Panc1 (cell line): Measurements from ENCODE around the gene UTRN. TPM values are rescaled to one million over a fixed set of nuclear protein-coding genes. Genes with fewer than 3 reads are reported as not detected.

Experiments
- ATAC-seq: fragments of 200-7000 bp; cut with Tn5 transposase; 2 replicates; pipeline ENCODE4 v1.9.1; 2020; ENCODE audit warnings: mild to moderate bottlenecking, moderate library complexity
- BruUV-seq: library from RNA; stranded (reverse); fragments of 400-500 nt; replicated peaks from 2 replicates; lab custom pipeline; 2021; lab: Mats Ljungman, UMichigan
- CTCF ChIA-PET: fragments of 300-600 bp; sonication (Branson Sonifier 250); formaldehyde crosslinking; loops from one replicate; lab custom pipeline; 2022; ENCODE audit warnings: antibody characterized with exemption; lab: Charles Lee
- POLR2A ChIA-PET: fragments of 300-600 bp; sonication (Branson Sonifier 250); formaldehyde crosslinking; loops from one replicate; lab custom pipeline; 2022; ENCODE audit warnings: antibody characterized with exemption; lab: Charles Lee
- DNase-seq: peaks from one replicate; pipeline ENCODE4 v3.0.0-alpha.2; 2010; ENCODE audit warnings: low read depth, low spot score
- H3K27ac ChIP-seq: 2 replicates; pipeline ENCODE4 v1.5.1; 2011; ENCODE audit warnings: mild to moderate bottlenecking, low read length, inconsistent platforms
- H3K27me3 ChIP-seq: fragments of 200-500 bp; sonication (Bioruptor generic); 2 replicates; pipeline ENCODE4 v1.6.0; 2014; ENCODE audit warnings: low read length, inconsistent platforms; ENCODE audit not compliant: control insufficient read depth, insufficient read depth
- H3K36me3 ChIP-seq: fragments of 200-500 bp; sonication (Bioruptor generic); 2 replicates; pipeline ENCODE4 v1.5.1; 2014; ENCODE audit warnings: inconsistent platforms, mild to moderate bottlenecking, low read length, moderate library complexity; ENCODE audit not compliant: control insufficient read depth, insufficient read depth
- H3K4me1 ChIP-seq: 2 replicates; pipeline ENCODE4 v1.5.1; 2011; ENCODE audit warnings: inconsistent platforms, mild to moderate bottlenecking, low read length, moderate library complexity; ENCODE audit not compliant: control insufficient read depth, insufficient read depth
- H3K4me3 ChIP-seq, 2 experiments: 2 replicates each; pipeline ENCODE4 v1.5.1; 2011 to 2012; ENCODE audit warnings: low read depth in 2 of 2, low read length in 2 of 2, mild to moderate bottlenecking in 2 of 2, inconsistent platforms in 1 of 2, moderate library complexity in 1 of 2
- H3K9me3 ChIP-seq: fragments of 200-500 bp; sonication (Bioruptor generic); 2 replicates; pipeline ENCODE4 v1.5.1; 2014; ENCODE audit warnings: low read depth, mild to moderate bottlenecking, inconsistent platforms, low read length, moderate library complexity; ENCODE audit not compliant: control insufficient read depth, insufficient read depth
- CTCF ChIP-seq: fragments of 450-650 bp; IDR thresholded peaks from 2 replicates; pipeline ENCODE4 v1.5.1; 2017; ENCODE audit warnings: mild to moderate bottlenecking
- POLR2AphosphoS5 ChIP-seq: IDR thresholded peaks from 2 replicates; pipeline ENCODE4 v1.6.1; 2012; ENCODE audit warnings: mild to moderate bottlenecking, low read depth, low read length, moderate library complexity
- REST ChIP-seq, 2 experiments: IDR thresholded peaks; 2 replicates each; pipeline ENCODE4 v1.6.1; 2011 to 2012; ENCODE audit warnings: low read depth in 2 of 2, control low read depth in 1 of 2, low read length in 1 of 2, mild to moderate bottlenecking in 1 of 2, moderate library complexity in 1 of 2; ENCODE audit not compliant: insufficient read depth in 1 of 2
- SIN3A ChIP-seq: IDR thresholded peaks from 2 replicates; pipeline ENCODE4 v1.6.1; 2012; ENCODE audit warnings: low read depth, mild to moderate bottlenecking, low read length, moderate library complexity, borderline replicate concordance; ENCODE audit not compliant: insufficient read depth
- TCF7L2 ChIP-seq: IDR thresholded peaks from 2 replicates; pipeline ENCODE4 v1.6.1; 2011; ENCODE audit warnings: mild to moderate bottlenecking, low read depth, low read length, inconsistent platforms
- in situ Hi-C: cut with HindIII; loops from 2 replicates; pipeline ENCODE4 v1.10.0; 2016; ENCODE audit warnings: low sequenced_read_pairs, low pct_unique_long_range_greater_than_20kb
- intact Hi-C: fragments of 100-400 bp; cut with micrococcal nuclease; formaldehyde crosslinking; loops from one replicate; pipeline ENCODE4 v1.10.0; 2022; ENCODE audit not compliant: unreplicated experiment
- total RNA-seq: library from RNA; stranded (reverse); gene quantifications from one replicate; pipeline ENCODE4 v1.2.1, GENCODE V29; 2021; ENCODE audit not compliant: unreplicated experiment

Gene UTRN
- total RNA-seq, 1 experiment from 2014 or later, result 122 TPM

DNA sequence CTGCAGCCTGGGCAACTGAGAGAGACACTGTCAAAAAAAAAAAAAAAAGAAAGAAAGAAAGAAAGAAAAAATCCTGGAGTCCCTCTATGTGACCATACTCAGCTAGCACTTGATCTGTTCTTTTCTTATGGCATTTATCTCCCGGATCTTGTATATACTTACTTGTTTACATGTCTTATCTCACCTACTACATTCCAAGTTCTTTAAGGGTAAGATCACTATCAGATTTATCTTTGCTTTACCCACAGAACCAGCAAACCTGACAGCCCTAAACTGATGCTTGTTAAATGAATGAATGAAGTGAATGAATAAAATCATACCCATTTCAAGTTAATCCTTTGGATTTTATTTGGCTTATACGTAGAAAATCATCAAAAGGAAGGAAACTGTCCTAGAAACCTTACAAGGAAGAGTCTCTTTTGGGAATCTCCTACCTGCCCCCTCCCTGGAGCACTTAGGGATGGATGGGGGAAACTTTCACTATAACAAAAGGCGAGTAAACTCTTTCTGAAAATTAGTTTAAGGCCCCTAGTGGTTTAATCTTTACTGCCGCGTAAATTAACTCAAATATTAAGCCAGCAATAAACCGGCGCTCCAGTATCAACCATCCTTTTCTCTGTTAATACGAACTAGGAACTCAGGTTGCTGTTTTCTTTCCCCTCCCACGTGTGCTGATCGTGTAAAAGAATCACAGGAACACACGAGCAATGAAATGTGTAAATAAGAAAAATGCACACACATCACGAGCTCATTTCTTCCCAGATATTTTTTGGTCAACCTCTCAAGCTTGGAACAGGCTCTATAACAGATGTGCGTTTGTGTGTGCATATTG, 1.3 kb upstream of the UTRN start:
- H3K36me3 ChIP-seq, result no peaks in the 10 kb centered on the region
- BruUV-seq, result TSS peak; percentile 83
- peaks cover 22% of the 10 kb centered on the region for H3K4me1 ChIP-seq
- in situ Hi-C loops, result loop anchor here (10.0 kb wide), 1 partner anchor 191 kb away; no protein-coding TSS in a partner anchor
- TF ChIP-seq CTCF, result no peak; the same call in 1 of the 2 replicates
- TF ChIP-seq TCF7L2, result no peak
- TF ChIP-seq SIN3A, result no peak
- no peak for TF ChIP-seq POLR2AphosphoS5
- no peak for TF ChIP-seq REST (IDR thresholded peaks at IDR 0.05; ENCODE audit: insufficient read depth in 1 of 2, low read depth in 2 of 2, low read length in 1 of 2)
- ChIA-PET CTCF (interaction anchor here (0.7 kb wide), 3 partner anchors 19 to 116 kb away, joined by 3 to 5 read pairs (median 4); no protein-coding TSS in a partner anchor), POLR2A (interaction anchor here (0.6 to 0.7 kb wide), 2 partner anchors 33 to 81 kb away, joined by 3 to 4 read pairs; no protein-coding TSS in a partner anchor)
- no peaks in the 10 kb centered on the region for H3K9me3 ChIP-seq
- peak overlapping the region; percentile 95 for H3K27ac ChIP-seq
- ATAC-seq (no peak), DNase-seq (no peak)
- no peaks in the 10 kb centered on the region for H3K27me3 ChIP-seq
- H3K4me3 ChIP-seq, result peak overlapping the region; percentile 91 to 94
- intact Hi-C loops, result loop anchor here (2.0 to 10.0 kb wide), 2 partner anchors 67 to 179 kb away; no protein-coding TSS in a partner anchor

DNA sequence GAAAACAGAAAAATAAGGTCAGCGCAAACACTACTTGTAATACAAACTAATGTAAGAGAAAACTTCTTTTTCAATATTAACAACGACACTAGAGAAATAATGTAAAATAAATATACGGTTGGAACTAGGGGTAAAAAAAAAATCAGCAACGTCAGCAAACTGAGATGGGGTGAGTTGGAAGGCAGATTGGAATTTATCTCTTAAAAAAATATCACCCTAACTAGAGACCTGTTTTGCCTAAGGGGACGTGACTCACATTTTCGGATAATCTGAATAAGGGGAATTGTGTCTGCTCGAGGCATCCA, 705 bp upstream of the UTRN start:
- BruUV-seq, result no TSS peak
- no peak for DNase-seq
- Histone ChIP-seq H3K36me3 (no peaks in the 10 kb centered on the region), H3K4me3 (peak overlapping the region; percentile 91 to 94), H3K9me3 (no peaks in the 10 kb centered on the region), H3K27ac (peak overlapping the region; percentile 95), H3K4me1 (peaks cover 22% of the 10 kb centered on the region), H3K27me3 (no peaks in the 10 kb centered on the region)
- ATAC-seq, result no peak
- intact Hi-C loops, result loop anchor here (2.0 to 10.0 kb wide), 2 partner anchors 68 to 180 kb away; no protein-coding TSS in a partner anchor
- in situ Hi-C loops, result loop anchor here (10.0 kb wide), 1 partner anchor 190 kb away; no protein-coding TSS in a partner anchor
- TF ChIP-seq TCF7L2 (no peak), REST (IDR thresholded peaks at IDR 0.05; ENCODE audit: insufficient read depth in 1 of 2, low read depth in 2 of 2, low read length in 1 of 2) (no peak), CTCF (no peak), POLR2AphosphoS5 (no peak), SIN3A (no peak)
- CTCF ChIA-PET, result interaction anchor here (0.7 kb wide), 1 partner anchor 116 kb away, joined by 3 read pairs; no protein-coding TSS in a partner anchor
- POLR2A ChIA-PET, result interaction anchor here (0.7 kb wide), 1 partner anchor 33 kb away, joined by 3 read pairs; no protein-coding TSS in a partner anchor
